ENCODE data around the gene TENT4A. TPM values are rescaled to one million over a fixed set of nuclear protein-coding genes. Genes with fewer than 3 reads are reported as not detected.

The TENT4A gene
- total RNA-seq, 6 experiments from 2014 or later = 19.8 to 23.8 (median 21.7) TPM

DNA sequence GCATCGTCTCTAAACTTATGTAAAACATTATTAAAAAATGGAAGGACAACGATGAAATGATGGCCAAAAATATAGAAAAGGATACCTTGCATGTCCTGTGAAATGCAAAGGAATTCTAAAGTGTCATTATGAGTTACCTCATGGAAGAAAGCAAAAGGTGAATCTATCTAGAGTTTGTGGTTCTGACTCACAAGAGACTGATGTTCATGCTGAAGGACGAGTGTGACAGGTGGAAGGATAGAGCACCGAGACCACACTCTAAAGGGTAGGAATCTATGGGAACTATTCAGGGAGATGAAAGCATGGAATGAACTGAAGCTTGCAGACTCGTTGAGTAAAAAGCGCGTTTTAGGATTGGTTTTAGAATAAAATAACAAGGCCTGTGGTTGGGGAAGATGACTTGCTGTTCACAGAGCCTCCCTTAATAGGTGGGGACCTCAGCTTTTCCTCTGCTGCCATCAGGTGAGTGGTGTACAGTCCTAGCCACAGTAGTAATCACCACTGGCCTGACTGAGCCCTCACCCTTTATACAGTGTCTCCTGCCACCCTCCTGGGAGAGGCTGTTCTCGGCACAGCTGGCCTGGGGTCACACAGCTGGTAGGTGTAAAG, 11.2 kb downstream of the TENT4A start:
- no peak for DNase-seq
- Mint-ChIP-seq H3K4me3 (no peak overlapping the region), H3K27ac (peak overlapping the region; percentile 60; the same call in 1 of the 2 replicates), H3K27me3 (ENCODE audit: insufficient read depth) (no peaks in the 10 kb centered on the region; the same call in 1 of the 2 replicates), H3K9me3 (no peaks in the 10 kb centered on the region), H3K4me1 (ENCODE audit: low read depth) (peaks cover 83% of the 10 kb centered on the region), H3K36me3 (ENCODE audit: low read depth) (peaks cover 31% of the 10 kb centered on the region)
- TF ChIP-seq, protein P1, sequence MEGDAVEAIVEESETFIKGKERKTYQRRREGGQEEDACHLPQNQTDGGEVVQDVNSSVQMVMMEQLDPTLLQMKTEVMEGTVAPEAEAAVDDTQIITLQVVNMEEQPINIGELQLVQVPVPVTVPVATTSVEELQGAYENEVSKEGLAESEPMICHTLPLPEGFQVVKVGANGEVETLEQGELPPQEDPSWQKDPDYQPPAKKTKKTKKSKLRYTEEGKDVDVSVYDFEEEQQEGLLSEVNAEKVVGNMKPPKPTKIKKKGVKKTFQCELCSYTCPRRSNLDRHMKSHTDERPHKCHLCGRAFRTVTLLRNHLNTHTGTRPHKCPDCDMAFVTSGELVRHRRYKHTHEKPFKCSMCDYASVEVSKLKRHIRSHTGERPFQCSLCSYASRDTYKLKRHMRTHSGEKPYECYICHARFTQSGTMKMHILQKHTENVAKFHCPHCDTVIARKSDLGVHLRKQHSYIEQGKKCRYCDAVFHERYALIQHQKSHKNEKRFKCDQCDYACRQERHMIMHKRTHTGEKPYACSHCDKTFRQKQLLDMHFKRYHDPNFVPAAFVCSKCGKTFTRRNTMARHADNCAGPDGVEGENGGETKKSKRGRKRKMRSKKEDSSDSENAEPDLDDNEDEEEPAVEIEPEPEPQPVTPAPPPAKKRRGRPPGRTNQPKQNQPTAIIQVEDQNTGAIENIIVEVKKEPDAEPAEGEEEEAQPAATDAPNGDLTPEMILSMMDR (IDR thresholded peaks at IDR 0.05) = no peak

DNA sequence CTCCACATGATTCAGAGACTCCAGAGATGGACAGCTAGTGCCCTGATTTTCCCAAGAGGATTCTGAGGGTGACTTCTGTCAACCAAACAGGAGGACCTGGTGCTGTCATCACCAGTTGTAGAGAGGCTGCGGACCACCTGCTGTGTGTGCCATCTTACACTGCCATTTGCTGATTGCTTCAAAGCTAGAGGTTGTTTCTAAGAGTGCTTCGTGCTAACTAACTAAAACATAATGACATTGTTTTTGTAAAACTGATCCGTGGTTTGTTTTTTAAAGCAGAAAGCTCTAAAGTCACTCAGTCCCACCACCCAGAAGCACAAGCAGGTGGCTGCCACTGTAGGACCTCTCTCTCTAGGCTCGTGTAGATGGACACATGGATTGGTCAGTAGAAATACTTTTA, 12.2 kb downstream of the TENT4A start:
- H3K27ac Mint-ChIP-seq = no peak overlapping the region; the same call in 1 of the 2 replicates
- no peaks in the 10 kb centered on the region for H3K9me3 Mint-ChIP-seq
- peaks cover 31% of the 10 kb centered on the region for H3K36me3 Mint-ChIP-seq (ENCODE audit: low read depth)
- H3K4me3 Mint-ChIP-seq = no peak overlapping the region
- DNase-seq = no peak
- no peaks in the 10 kb centered on the region; the same call in 1 of the 2 replicates for H3K27me3 Mint-ChIP-seq (ENCODE audit: insufficient read depth)
- H3K4me1 Mint-ChIP-seq (ENCODE audit: low read depth) = peaks cover 83% of the 10 kb centered on the region
- TF ChIP-seq, protein P1 (IDR thresholded peaks at IDR 0.05) = no peak

DNA sequence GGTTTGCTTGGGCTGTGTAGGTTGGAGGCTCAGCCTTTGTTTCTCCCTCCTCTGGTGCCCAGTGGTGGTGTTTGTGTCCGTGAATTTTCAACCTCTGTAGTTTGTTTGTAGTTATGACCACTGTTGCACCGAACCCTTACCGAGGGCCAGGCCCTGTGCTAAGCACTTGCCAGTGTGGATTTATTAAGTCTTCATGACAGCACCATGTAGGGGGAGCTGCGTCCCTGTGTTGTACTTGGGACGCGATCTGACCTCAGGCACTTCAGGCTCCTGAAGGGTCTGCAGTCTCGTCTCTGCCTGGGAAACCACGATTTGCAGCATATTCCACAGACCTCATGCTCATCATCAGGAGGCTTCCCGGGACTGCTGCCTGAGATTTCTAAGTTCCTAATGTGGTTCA, 12.8 kb downstream of the TENT4A start:
- Mint-ChIP-seq H3K27ac (no peak overlapping the region), H3K27me3 (ENCODE audit: insufficient read depth) (no peaks in the 10 kb centered on the region; the same call in 1 of the 2 replicates), H3K9me3 (no peaks in the 10 kb centered on the region), H3K4me1 (ENCODE audit: low read depth) (peaks cover 80% of the 10 kb centered on the region), H3K4me3 (no peak overlapping the region), H3K36me3 (ENCODE audit: low read depth) (peaks cover 31% of the 10 kb centered on the region)
- no peak for DNase-seq
- TF ChIP-seq, protein P1 (IDR thresholded peaks at IDR 0.05) = no peak

DNA sequence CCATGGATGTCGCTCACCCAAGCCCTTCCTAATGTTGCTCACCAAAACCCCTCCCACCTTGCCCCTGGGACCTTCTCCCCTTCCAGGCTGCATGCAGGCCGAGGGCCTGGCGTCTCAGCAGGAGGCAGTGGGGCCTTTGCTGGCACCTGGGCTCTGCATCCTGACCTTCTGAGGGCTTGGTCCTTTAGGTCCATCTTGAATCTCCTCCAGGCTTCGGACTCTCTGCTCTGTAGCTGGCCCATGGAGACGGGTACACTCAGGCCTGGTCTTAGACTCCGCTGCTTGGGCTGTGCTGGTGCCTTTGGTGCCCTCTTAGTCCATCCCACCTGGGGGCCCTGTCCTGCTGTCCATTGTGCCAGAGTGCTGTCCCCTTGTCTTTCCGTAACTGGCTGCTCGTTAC, 14.0 kb downstream of the TENT4A start:
- no peak for DNase-seq
- H3K36me3 Mint-ChIP-seq (ENCODE audit: low read depth) = peaks cover 31% of the 10 kb centered on the region
- H3K4me3 Mint-ChIP-seq = no peak overlapping the region
- no peaks in the 10 kb centered on the region; the same call in 1 of the 2 replicates for H3K27me3 Mint-ChIP-seq (ENCODE audit: insufficient read depth)
- H3K9me3 Mint-ChIP-seq = no peaks in the 10 kb centered on the region
- H3K27ac Mint-ChIP-seq = no peak overlapping the region; the same call in 1 of the 2 replicates
- peaks cover 80% of the 10 kb centered on the region for H3K4me1 Mint-ChIP-seq (ENCODE audit: low read depth)
- TF ChIP-seq, protein P1 (IDR thresholded peaks at IDR 0.05) = no peak

DNA sequence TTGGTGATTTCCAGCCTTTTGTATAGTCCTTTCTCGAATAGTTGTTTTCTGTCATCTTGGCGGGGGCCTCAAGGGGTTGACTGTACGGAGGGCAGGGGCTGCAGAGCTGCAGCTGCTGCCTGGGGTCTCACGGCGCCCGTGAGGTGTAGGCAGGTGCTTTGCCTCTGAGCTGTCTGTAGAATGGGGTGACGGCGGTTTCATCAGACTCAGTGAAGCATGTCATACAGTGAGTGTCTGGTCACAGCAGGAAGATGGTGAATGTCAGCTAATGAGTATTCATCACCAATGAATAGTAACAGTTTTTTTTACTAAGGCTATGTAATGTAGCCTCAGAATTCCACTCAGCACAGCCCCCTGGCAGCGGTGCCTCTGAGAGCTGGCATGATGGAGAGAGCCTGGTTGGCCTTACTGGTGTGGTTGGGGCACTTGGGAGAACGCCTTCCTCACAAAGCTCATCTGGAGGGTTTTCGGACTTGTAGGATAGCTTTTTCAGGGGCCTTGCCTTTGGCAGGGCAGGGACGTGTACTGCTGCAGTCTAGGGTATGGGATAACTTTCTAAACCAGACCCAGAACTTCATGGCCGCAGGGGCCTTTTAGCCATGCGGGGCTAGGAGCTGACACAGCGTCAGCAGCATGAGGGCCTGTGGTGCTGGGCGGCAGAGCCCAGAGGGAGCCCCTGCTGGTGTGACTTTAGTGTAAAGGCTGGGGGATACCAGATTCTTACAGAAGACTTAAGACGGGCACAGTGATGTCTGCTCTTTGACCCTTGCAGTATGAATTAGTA, 15.0 kb downstream of the TENT4A start:
- TF ChIP-seq, protein P1 (IDR thresholded peaks at IDR 0.05) = no peak
- H3K27me3 Mint-ChIP-seq (ENCODE audit: insufficient read depth) = no peaks in the 10 kb centered on the region; the same call in 1 of the 2 replicates
- no peak overlapping the region; the same call in 1 of the 2 replicates for H3K27ac Mint-ChIP-seq
- peaks cover 80% of the 10 kb centered on the region for H3K4me1 Mint-ChIP-seq (ENCODE audit: low read depth)
- no peak overlapping the region for H3K4me3 Mint-ChIP-seq
- no peaks in the 10 kb centered on the region for H3K9me3 Mint-ChIP-seq
- no peak for DNase-seq
- H3K36me3 Mint-ChIP-seq (ENCODE audit: low read depth) = peaks cover 31% of the 10 kb centered on the region

Data from HFFc6 (cell line).